SU-DHL-6 (cell line): ENCODE measurements around the gene CTH.

ENCODE experiments used
- H2AFZ ChIP-seq: fragments of 200-600 bp; sonication (generic); 2 replicates; pipeline ENCODE4 v1.6.1; 2014; ENCODE audit warnings: low read depth, mild to moderate bottlenecking, moderate library complexity, mixed read lengths, antibody characterized with exemption, low read length; ENCODE audit not compliant: severe bottlenecking
- H3F3A ChIP-seq: fragments of 200-600 bp; shearing (Covaris generic); 2 replicates; pipeline ENCODE4 v1.6.0; 2016; ENCODE audit warnings: antibody characterized with exemption, mild to moderate bottlenecking; ENCODE audit not compliant: insufficient read depth
- H3K27ac ChIP-seq: fragments of 200-600 bp; sonication (generic); 2 replicates; pipeline ENCODE4 v1.5.1; 2016; ENCODE audit warnings: low read depth, mild to moderate bottlenecking, low read length, moderate library complexity, mixed read lengths
- H3K27me3 ChIP-seq: fragments of 200-600 bp; sonication (generic), shearing (Covaris generic); 2 replicates; pipeline ENCODE4 v1.6.0; 2014; ENCODE audit warnings: mild to moderate bottlenecking, low read length
- H3K36me3 ChIP-seq: fragments of 200-600 bp; sonication (generic); 2 replicates; pipeline ENCODE4 v1.6.1; 2014; ENCODE audit warnings: mild to moderate bottlenecking, low read length, mixed read lengths
- H3K4me2 ChIP-seq: fragments of 300-600, 200-600 bp; shearing (Covaris generic), sonication (generic); 2 replicates; pipeline ENCODE4 v1.6.0; 2014; ENCODE audit warnings: low read length, low read depth, mild to moderate bottlenecking; ENCODE audit not compliant: poor library complexity, severe bottlenecking
- H3K4me3 ChIP-seq: fragments of 200-600 bp; sonication (generic); 2 replicates; pipeline ENCODE4 v1.5.1; 2014; ENCODE audit warnings: antibody characterized with exemption, low read length, mild to moderate bottlenecking, mixed read lengths; ENCODE audit not compliant: insufficient read depth, poor library complexity, severe bottlenecking
- H3K79me2 ChIP-seq: fragments of 200-600 bp; sonication (generic); 2 replicates; pipeline ENCODE4 v1.6.1; 2014; ENCODE audit warnings: mild to moderate bottlenecking, low read length, moderate library complexity; ENCODE audit not compliant: insufficient read depth
- H3K9ac ChIP-seq: fragments of 200-600 bp; sonication (generic); 2 replicates; pipeline ENCODE4 v1.7.0; 2014; ENCODE audit warnings: mild to moderate bottlenecking, low read length
- H3K9me2 ChIP-seq: fragments of 200-600 bp; sonication (generic); replicated peaks from 2 replicates; pipeline ENCODE4 v1.6.1; 2014; ENCODE audit warnings: low read length; ENCODE audit not compliant: insufficient read depth
- H3K9me3 ChIP-seq: fragments of 200-600 bp; sonication (generic); 2 replicates; pipeline ENCODE4 v1.6.1; 2014; ENCODE audit warnings: low read length, mixed read lengths; ENCODE audit not compliant: insufficient read depth
- H4K20me1 ChIP-seq: fragments of 200-600 bp; sonication (generic); 2 replicates; pipeline ENCODE4 v1.6.1; 2014; ENCODE audit warnings: low read depth, mild to moderate bottlenecking, antibody characterized with exemption, low read length, moderate library complexity, mixed read lengths
- EZH2phosphoT487 ChIP-seq: fragments of 200-600 bp; sonication (generic), shearing (Covaris generic); conservative IDR thresholded peaks from 2 replicates; pipeline ENCODE4 v1.6.1; 2018; ENCODE audit warnings: mild to moderate bottlenecking, antibody characterized with exemption, low read length, moderate library complexity, mixed read lengths
- TF ChIP-seq, protein P1 (sequence below): fragments of 200-600 bp; sonication (generic); IDR thresholded peaks from one replicate; pipeline ENCODE4 v1.5.1; 2017; ENCODE audit warnings: antibody characterized with exemption, mild to moderate bottlenecking, low read length, moderate library complexity; ENCODE audit not compliant: insufficient read depth, poor library complexity, severe bottlenecking

Gene CTH

DNA sequence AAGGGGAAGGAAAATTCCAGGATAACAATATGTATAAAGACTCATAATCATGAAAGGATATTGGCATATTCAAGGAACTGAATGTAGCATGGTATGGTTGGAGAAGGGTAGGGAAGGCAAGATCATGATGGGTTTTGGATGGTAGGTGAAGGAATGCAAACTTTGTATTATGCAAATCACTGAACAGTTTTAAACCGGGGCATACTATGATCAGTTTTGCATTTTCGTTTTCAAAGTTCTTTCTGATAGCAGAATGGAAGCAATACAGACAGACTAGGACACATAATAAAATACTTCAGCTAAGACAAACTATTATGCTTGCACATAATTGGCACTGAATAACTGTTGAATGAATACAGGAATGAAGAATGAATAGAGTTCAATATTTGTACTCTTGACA is 14.5 kb upstream of the CTH start:
- TF ChIP-seq EZH2phosphoT487: no peak
- TF ChIP-seq, protein P1, sequence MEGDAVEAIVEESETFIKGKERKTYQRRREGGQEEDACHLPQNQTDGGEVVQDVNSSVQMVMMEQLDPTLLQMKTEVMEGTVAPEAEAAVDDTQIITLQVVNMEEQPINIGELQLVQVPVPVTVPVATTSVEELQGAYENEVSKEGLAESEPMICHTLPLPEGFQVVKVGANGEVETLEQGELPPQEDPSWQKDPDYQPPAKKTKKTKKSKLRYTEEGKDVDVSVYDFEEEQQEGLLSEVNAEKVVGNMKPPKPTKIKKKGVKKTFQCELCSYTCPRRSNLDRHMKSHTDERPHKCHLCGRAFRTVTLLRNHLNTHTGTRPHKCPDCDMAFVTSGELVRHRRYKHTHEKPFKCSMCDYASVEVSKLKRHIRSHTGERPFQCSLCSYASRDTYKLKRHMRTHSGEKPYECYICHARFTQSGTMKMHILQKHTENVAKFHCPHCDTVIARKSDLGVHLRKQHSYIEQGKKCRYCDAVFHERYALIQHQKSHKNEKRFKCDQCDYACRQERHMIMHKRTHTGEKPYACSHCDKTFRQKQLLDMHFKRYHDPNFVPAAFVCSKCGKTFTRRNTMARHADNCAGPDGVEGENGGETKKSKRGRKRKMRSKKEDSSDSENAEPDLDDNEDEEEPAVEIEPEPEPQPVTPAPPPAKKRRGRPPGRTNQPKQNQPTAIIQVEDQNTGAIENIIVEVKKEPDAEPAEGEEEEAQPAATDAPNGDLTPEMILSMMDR: no peak
- H3K4me3 ChIP-seq: no peak overlapping the region
- H3K9me2 ChIP-seq: no peaks in the 10 kb centered on the region
- H3K36me3 ChIP-seq: no peaks in the 10 kb centered on the region
- H4K20me1 ChIP-seq: no peaks in the 10 kb centered on the region
- H3K79me2 ChIP-seq: no peaks in the 10 kb centered on the region
- H3K4me2 ChIP-seq: no peak overlapping the region
- H3K9me3 ChIP-seq: no peaks in the 10 kb centered on the region
- H3F3A ChIP-seq: no peaks in the 10 kb centered on the region
- no peak overlapping the region for H2AFZ ChIP-seq
- no peaks in the 10 kb centered on the region for H3K27me3 ChIP-seq
- H3K27ac ChIP-seq: no peak overlapping the region
- no peak overlapping the region for H3K9ac ChIP-seq

DNA sequence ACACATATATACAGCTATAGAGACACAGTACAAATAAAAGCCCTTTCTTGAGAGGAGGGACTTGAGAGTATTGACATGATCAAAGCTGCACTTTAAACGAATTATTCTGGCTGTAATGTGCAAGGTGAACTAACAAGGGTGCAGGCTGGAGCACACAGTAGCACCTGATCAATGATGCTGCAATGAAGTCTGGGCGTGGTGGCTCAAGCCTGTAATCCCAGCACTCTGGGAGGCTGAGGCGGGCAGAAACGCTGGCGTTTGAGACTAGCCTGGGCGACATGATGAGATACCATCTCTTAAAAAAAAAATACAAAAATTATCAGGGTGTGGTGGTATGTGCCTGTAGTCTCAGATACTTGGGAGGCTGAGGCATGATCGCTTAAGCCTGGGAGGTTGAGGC is 14.1 kb upstream of the CTH start:
- Histone ChIP-seq H3K9me3 (no peaks in the 10 kb centered on the region), H3K9me2 (no peaks in the 10 kb centered on the region), H3K4me3 (no peak overlapping the region), H3K27me3 (no peaks in the 10 kb centered on the region), H3K4me2 (no peak overlapping the region), H3K36me3 (no peaks in the 10 kb centered on the region), H4K20me1 (no peaks in the 10 kb centered on the region), H3F3A (no peaks in the 10 kb centered on the region), H3K27ac (no peak overlapping the region), H3K9ac (no peak overlapping the region), H3K79me2 (no peaks in the 10 kb centered on the region), H2AFZ (no peak overlapping the region)
- TF ChIP-seq, protein P1: no peak
- TF ChIP-seq EZH2phosphoT487: no peak

DNA sequence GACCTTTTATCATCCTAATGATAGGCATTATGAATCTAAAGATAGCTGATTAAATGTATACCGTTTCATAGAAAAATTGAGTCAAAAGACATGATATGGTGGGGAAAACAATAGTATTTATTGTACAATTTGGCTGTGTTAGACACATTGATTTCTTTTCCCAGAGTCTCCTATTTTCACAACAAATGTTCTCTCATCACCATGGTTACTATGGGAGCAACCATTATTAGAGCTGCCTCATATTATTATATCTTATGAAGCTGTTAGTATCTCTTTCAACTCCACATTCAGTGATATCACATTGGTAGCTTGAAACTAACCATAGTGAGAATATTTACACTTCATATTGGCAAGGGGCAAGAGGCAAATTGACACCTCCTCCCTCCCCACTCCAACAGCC is 10.7 kb upstream of the CTH start:
- Histone ChIP-seq H3K27ac (no peak overlapping the region), H3K79me2 (no peaks in the 10 kb centered on the region), H3K9me3 (no peaks in the 10 kb centered on the region), H3K36me3 (no peaks in the 10 kb centered on the region), H3K9me2 (no peaks in the 10 kb centered on the region), H2AFZ (no peak overlapping the region), H3F3A (no peaks in the 10 kb centered on the region), H3K9ac (no peak overlapping the region), H3K4me2 (no peak overlapping the region), H4K20me1 (no peaks in the 10 kb centered on the region), H3K27me3 (no peaks in the 10 kb centered on the region), H3K4me3 (no peak overlapping the region)
- TF ChIP-seq EZH2phosphoT487: no peak
- TF ChIP-seq, protein P1: no peak

DNA sequence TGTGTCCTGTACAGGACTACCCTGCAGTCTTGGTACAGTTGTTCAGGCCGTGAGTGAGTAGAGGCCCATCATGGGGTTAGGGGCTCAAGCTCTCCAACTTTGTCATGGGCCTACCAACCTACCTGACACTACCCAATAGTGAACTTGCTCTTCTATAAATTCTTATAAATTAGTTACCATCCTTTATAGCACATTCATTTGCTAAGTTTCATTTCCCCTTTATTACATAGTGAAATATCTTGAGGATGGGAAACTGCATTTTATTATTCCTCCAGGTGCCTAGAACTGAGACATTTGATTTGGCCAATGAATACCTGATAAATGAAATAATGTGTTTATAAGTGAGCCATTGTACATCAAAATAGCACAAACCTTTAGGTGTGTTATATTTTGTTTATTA is 9.1 kb upstream of the CTH start:
- Histone ChIP-seq H3K9me3 (no peaks in the 10 kb centered on the region), H3K27ac (no peak overlapping the region), H3K9ac (no peak overlapping the region), H2AFZ (no peak overlapping the region), H3K27me3 (no peaks in the 10 kb centered on the region), H3K4me2 (no peak overlapping the region), H3K4me3 (no peak overlapping the region), H3K79me2 (no peaks in the 10 kb centered on the region), H4K20me1 (no peaks in the 10 kb centered on the region), H3K36me3 (no peaks in the 10 kb centered on the region), H3K9me2 (no peaks in the 10 kb centered on the region), H3F3A (no peaks in the 10 kb centered on the region)
- TF ChIP-seq EZH2phosphoT487: no peak
- TF ChIP-seq, protein P1: no peak
